G401 (cell line): ENCODE measurements around the gene CEP290. TPM values are rescaled to one million over a fixed set of nuclear protein-coding genes. Genes with fewer than 3 reads are reported as not detected.

Source experiments
- total RNA-seq: library from RNA; depleted of rRNA; stranded (reverse); fragments of >200 nt; shearing (Covaris generic); gene quantifications from 2 replicates; pipeline ENCODE4 v1.2.3, GENCODE V29; 2014; rRNA removed

CEP290 gene
- total RNA-seq, 1 experiment from 2014 or later: 7.7 TPM

Other genes with a start within 250 kb of the CEP290 start
- not detected in 2 replicates for gene C12orf50, start 112.7 kb downstream of the CEP290 start, total RNA-seq
- gene TMTC3, start 219 bp upstream of the CEP290 start, total RNA-seq: 15.5 and 20.1 TPM in 2 replicates